ENCODE measurements around the gene BATF.

GRCh38 chr14:75479770-75480600 lies 42.3 kb upstream of the BATF start:
- TF ChIP-seq CTCF (IDR thresholded peaks at IDR 0.05), result no peak
- no peak for TF ChIP-seq POLR2A (IDR thresholded peaks at IDR 0.05)
